SK-N-SH treated with all-trans-retinoic acid at 6 μM for 48 hours (cell line): ENCODE results near the gene CACNA1D.

Source experiments
- ARNTL ChIP-seq: fragments of 450-650 bp; formaldehyde crosslinking; IDR thresholded peaks from 2 replicates; pipeline ENCODE4 v1.5.0; 2020; ENCODE audit warnings: low read depth, mild to moderate bottlenecking, moderate library complexity, borderline replicate concordance
- ISL1 ChIP-seq: fragments of 250-450 bp; sonication (Bioruptor Pico); IDR thresholded peaks from 2 replicates; pipeline ENCODE4 v2.1.2; 2022; ENCODE audit warnings: mild to moderate bottlenecking, moderate library complexity
- PPARA ChIP-seq: fragments of 250-450 bp; sonication (Bioruptor Pico); IDR thresholded peaks from 2 replicates; pipeline ENCODE4 v1.5.0; 2020; ENCODE audit warnings: mild to moderate bottlenecking, borderline replicate concordance
- SNAI2 ChIP-seq: fragments of 250-450 bp; sonication (Bioruptor Pico); IDR thresholded peaks from 2 replicates; pipeline ENCODE4 v1.5.0; 2020; ENCODE audit warnings: mild to moderate bottlenecking, moderate library complexity
- TOX ChIP-seq: fragments of 250-450 bp; sonication (Bioruptor Pico); IDR thresholded peaks from 2 replicates; pipeline ENCODE4 v1.8.0; 2021; ENCODE audit warnings: mild to moderate bottlenecking, moderate library complexity, borderline replicate concordance
- ZNF565 ChIP-seq: fragments of 450-650 bp; formaldehyde crosslinking; conservative IDR thresholded peaks from 2 replicates; pipeline ENCODE4 v1.5.0; 2020; ENCODE audit warnings: low read depth, mild to moderate bottlenecking, moderate library complexity
- TF ChIP-seq, protein P1 (sequence below): fragments of 250-450 bp; sonication (Bioruptor Pico); IDR thresholded peaks from 2 replicates; pipeline ENCODE4 v1.8.0; 2021; ENCODE audit warnings: low read depth, mild to moderate bottlenecking, moderate library complexity, borderline replicate concordance
- TF ChIP-seq, protein P2 (sequence below): fragments of 250-450 bp; sonication (Bioruptor Pico); IDR thresholded peaks from 2 replicates; pipeline ENCODE4 v1.5.0; 2020; ENCODE audit warnings: mild to moderate bottlenecking, moderate library complexity
- TF ChIP-seq, protein P3 (sequence below): fragments of 250-450 bp; sonication (Bioruptor Pico); IDR thresholded peaks from 2 replicates; pipeline ENCODE4 v1.5.1; 2020; ENCODE audit warnings: low read depth, mild to moderate bottlenecking, moderate library complexity
- TF ChIP-seq, protein P4 (sequence below): fragments of 250-450 bp; sonication (Bioruptor Pico); IDR thresholded peaks from 2 replicates; pipeline ENCODE4 v1.8.0; 2020; ENCODE audit warnings: mild to moderate bottlenecking, moderate library complexity, borderline replicate concordance

DNA sequence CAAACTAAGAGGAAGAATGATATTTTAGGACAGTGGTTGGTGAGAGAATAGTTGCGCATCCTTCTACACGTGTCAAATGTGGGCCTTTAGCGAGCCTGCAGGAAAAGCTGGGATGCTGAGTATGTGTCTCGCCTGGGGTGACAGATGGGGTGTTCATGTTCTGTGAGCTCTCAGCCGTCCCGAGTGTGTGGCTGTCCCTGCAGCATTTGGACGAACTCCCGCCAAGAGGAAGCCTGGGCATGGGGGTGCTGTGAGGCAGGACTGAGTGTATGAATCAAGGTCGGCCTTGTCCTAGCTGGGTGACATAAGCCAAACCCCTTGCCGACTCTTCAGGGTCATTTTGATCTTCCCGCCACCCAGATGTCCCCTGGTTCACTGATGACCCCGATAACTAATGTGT lies 94.8 kb downstream of the CACNA1D start:
- TF ChIP-seq, protein P1, sequence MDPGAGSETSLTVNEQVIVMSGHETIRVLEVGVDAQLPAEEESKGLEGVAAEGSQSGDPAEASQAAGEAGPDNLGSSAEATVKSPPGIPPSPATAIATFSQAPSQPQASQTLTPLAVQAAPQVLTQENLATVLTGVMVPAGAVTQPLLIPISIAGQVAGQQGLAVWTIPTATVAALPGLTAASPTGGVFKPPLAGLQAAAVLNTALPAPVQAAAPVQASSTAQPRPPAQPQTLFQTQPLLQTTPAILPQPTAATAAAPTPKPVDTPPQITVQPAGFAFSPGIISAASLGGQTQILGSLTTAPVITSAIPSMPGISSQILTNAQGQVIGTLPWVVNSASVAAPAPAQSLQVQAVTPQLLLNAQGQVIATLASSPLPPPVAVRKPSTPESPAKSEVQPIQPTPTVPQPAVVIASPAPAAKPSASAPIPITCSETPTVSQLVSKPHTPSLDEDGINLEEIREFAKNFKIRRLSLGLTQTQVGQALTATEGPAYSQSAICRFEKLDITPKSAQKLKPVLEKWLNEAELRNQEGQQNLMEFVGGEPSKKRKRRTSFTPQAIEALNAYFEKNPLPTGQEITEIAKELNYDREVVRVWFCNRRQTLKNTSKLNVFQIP = no peak
- no peak for TF ChIP-seq ARNTL (CRISPR knock-in tag)
- no peak for TF ChIP-seq TOX (CRISPR knock-in tag)
- TF ChIP-seq, protein P2, sequence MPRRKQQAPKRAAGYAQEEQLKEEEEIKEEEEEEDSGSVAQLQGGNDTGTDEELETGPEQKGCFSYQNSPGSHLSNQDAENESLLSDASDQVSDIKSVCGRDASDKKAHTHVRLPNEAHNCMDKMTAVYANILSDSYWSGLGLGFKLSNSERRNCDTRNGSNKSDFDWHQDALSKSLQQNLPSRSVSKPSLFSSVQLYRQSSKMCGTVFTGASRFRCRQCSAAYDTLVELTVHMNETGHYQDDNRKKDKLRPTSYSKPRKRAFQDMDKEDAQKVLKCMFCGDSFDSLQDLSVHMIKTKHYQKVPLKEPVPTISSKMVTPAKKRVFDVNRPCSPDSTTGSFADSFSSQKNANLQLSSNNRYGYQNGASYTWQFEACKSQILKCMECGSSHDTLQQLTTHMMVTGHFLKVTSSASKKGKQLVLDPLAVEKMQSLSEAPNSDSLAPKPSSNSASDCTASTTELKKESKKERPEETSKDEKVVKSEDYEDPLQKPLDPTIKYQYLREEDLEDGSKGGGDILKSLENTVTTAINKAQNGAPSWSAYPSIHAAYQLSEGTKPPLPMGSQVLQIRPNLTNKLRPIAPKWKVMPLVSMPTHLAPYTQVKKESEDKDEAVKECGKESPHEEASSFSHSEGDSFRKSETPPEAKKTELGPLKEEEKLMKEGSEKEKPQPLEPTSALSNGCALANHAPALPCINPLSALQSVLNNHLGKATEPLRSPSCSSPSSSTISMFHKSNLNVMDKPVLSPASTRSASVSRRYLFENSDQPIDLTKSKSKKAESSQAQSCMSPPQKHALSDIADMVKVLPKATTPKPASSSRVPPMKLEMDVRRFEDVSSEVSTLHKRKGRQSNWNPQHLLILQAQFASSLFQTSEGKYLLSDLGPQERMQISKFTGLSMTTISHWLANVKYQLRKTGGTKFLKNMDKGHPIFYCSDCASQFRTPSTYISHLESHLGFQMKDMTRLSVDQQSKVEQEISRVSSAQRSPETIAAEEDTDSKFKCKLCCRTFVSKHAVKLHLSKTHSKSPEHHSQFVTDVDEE = no peak
- no peak for TF ChIP-seq ZNF565 (CRISPR knock-in tag)
- TF ChIP-seq ISL1 (CRISPR knock-in tag) = no peak
- TF ChIP-seq, protein P3, sequence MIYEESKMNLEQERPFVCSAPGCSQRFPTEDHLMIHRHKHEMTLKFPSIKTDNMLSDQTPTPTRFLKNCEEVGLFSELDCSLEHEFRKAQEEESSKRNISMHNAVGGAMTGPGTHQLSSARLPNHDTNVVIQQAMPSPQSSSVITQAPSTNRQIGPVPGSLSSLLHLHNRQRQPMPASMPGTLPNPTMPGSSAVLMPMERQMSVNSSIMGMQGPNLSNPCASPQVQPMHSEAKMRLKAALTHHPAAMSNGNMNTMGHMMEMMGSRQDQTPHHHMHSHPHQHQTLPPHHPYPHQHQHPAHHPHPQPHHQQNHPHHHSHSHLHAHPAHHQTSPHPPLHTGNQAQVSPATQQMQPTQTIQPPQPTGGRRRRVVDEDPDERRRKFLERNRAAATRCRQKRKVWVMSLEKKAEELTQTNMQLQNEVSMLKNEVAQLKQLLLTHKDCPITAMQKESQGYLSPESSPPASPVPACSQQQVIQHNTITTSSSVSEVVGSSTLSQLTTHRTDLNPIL (CRISPR knock-in tag) = no peak
- TF ChIP-seq, protein P4, sequence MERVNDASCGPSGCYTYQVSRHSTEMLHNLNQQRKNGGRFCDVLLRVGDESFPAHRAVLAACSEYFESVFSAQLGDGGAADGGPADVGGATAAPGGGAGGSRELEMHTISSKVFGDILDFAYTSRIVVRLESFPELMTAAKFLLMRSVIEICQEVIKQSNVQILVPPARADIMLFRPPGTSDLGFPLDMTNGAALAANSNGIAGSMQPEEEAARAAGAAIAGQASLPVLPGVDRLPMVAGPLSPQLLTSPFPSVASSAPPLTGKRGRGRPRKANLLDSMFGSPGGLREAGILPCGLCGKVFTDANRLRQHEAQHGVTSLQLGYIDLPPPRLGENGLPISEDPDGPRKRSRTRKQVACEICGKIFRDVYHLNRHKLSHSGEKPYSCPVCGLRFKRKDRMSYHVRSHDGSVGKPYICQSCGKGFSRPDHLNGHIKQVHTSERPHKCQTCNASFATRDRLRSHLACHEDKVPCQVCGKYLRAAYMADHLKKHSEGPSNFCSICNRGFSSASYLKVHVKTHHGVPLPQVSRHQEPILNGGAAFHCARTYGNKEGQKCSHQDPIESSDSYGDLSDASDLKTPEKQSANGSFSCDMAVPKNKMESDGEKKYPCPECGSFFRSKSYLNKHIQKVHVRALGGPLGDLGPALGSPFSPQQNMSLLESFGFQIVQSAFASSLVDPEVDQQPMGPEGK = no peak
- no peak for TF ChIP-seq SNAI2 (CRISPR knock-in tag)
- TF ChIP-seq PPARA (CRISPR knock-in tag) = no peak
